ENCODE data around the gene COL6A5.
"Not testable (repeated sequence)": the region's sequence is repeated elsewhere in the genome, so short reads cannot be mapped to it uniquely, and the experiment has no call there.

COL6A5 gene

DNA sequence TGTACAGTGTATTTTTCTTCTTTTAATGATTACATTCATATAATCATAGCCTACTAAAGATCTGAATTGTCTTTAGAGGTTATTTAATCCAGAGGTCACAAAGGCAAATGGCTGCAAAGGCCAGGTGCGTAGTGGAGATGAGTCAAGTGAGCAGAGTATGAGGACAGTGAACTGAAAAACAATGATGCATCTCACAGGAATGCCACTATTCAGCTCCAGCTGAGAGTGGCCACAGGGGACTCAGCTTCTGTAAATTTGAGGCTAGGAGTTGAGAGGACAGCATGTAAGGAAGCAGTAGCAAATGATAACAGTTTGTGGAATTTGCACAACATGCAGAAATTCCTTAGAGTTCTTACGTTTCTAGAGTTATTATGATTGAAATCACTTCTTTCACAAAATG, 50.4 kb downstream of the COL6A5 start:
- no peak overlapping the region for H3K4me3 ChIP-seq (replicated peaks; ENCODE audit: low read depth, low read length)
- H3K36me3 ChIP-seq (ENCODE audit: control insufficient read depth, insufficient read depth, low read length) = no peaks in the 10 kb centered on the region
- TF ChIP-seq, protein P1, sequence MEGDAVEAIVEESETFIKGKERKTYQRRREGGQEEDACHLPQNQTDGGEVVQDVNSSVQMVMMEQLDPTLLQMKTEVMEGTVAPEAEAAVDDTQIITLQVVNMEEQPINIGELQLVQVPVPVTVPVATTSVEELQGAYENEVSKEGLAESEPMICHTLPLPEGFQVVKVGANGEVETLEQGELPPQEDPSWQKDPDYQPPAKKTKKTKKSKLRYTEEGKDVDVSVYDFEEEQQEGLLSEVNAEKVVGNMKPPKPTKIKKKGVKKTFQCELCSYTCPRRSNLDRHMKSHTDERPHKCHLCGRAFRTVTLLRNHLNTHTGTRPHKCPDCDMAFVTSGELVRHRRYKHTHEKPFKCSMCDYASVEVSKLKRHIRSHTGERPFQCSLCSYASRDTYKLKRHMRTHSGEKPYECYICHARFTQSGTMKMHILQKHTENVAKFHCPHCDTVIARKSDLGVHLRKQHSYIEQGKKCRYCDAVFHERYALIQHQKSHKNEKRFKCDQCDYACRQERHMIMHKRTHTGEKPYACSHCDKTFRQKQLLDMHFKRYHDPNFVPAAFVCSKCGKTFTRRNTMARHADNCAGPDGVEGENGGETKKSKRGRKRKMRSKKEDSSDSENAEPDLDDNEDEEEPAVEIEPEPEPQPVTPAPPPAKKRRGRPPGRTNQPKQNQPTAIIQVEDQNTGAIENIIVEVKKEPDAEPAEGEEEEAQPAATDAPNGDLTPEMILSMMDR (IDR thresholded peaks at IDR 0.05; ENCODE audit: insufficient read depth, low read length, poor library complexity, severe bottlenecking) = no peak
- DNase-seq (ENCODE audit: extremely low read depth, insufficient read length) = no peak
- peaks cover 2% of the 10 kb centered on the region for H3K27me3 ChIP-seq (replicated peaks; ENCODE audit: control insufficient read depth, insufficient read depth, low read length)

DNA sequence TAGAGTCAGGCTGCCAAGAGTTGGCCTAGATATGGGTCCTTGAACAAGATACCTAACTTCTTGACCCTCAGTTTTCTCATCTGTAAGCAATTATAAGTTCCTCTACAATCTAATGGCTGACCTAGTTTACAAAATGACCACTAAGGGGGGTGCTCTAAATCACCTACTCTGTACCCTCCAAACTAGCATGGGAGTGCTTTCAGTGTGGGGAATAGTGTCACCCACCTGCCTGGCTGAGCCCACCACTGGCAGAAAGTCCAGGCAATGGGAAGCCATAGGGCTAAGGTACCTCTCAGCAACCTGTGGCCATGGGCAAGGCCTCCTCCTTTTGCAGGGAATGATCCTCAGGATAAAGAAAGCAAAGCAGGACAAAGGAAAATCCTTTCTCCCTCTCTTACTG, 58.9 kb downstream of the COL6A5 start:
- TF ChIP-seq, protein P1 (IDR thresholded peaks at IDR 0.05; ENCODE audit: insufficient read depth, low read length, poor library complexity, severe bottlenecking) = no peak
- no peaks in the 10 kb centered on the region for H3K36me3 ChIP-seq (ENCODE audit: control insufficient read depth, insufficient read depth, low read length)
- no peak for DNase-seq (ENCODE audit: extremely low read depth, insufficient read length)
- H3K27me3 ChIP-seq (replicated peaks; ENCODE audit: control insufficient read depth, insufficient read depth, low read length) = no peaks in the 10 kb centered on the region
- no peak overlapping the region for H3K4me3 ChIP-seq (replicated peaks; ENCODE audit: low read depth, low read length)

DNA sequence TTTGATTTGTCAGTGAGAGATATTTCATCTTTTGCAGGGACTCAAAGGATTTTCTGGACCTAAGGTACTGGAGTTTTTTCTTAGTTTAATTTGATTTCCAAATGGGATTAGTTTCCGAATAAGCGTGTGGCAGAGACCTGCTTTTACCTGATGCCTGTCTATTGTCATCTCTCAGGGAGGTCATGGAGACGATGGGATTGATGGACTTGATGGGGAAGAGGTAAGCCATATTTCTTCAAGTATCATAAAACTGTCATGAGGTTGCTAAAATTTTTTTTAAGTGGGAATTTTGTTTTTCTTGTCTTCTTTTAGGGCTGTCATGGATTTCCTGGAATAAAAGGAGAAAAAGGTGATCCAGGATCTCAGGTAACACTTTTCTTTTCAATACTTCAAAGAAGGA, 60.5 kb downstream of the COL6A5 start:
- Histone ChIP-seq H3K27me3 (replicated peaks; ENCODE audit: control insufficient read depth, insufficient read depth, low read length) (no peaks in the 10 kb centered on the region), H3K4me3 (replicated peaks; ENCODE audit: low read depth, low read length) (no peak overlapping the region), H3K36me3 (ENCODE audit: control insufficient read depth, insufficient read depth, low read length) (no peaks in the 10 kb centered on the region)
- no peak for DNase-seq (ENCODE audit: extremely low read depth, insufficient read length)
- TF ChIP-seq, protein P1 (IDR thresholded peaks at IDR 0.05; ENCODE audit: insufficient read depth, low read length, poor library complexity, severe bottlenecking) = no peak

DNA sequence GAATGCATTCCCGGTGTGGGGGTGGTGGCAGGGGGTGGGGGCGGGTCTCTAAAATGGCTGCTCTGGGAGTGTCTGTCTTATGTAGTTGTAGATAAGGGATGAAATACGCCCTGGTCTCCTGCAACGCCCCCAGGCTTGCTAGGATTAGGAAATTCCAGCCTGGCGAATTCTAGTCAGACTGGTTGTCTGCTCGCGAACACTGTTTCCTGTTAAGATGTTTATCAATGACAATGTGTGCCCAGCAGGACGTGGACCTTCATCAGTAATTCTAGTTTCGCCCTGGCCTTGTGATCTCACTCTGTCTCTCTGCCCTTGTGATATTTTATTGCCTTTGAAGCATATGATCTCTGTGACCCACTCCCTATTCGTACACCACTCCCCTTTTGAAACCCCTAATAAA, 62.8 kb downstream of the COL6A5 start:
- not testable (repeated sequence) for DNase-seq (ENCODE audit: extremely low read depth, insufficient read length); H3K27me3 ChIP-seq (replicated peaks; ENCODE audit: control insufficient read depth, insufficient read depth, low read length); H3K4me3 ChIP-seq (replicated peaks; ENCODE audit: low read depth, low read length); H3K36me3 ChIP-seq (ENCODE audit: control insufficient read depth, insufficient read depth, low read length)

DNA sequence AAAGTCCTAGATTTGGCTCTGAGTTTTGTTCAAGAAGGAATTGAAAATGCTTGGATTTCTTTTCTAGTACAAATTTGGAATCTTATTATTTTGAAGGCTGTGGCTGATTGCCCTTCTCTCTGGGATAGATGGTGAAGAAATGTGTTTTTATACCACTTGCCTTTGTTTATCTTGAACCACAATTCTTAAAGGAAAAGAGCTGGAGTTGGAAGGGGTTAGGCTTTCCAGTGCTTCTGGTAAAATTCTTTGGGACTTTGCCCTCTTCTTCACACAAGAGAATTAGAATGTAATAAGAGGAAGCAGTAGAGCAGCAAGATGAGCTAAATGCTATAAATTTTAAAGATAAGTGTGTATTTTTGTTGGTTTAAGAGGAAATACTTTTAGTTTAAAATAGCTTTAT, 65.8 kb downstream of the COL6A5 start:
- no peaks in the 10 kb centered on the region for H3K27me3 ChIP-seq (replicated peaks; ENCODE audit: control insufficient read depth, insufficient read depth, low read length)
- H3K4me3 ChIP-seq (replicated peaks; ENCODE audit: low read depth, low read length) = no peak overlapping the region
- TF ChIP-seq, protein P1 (IDR thresholded peaks at IDR 0.05; ENCODE audit: insufficient read depth, low read length, poor library complexity, severe bottlenecking) = no peak
- H3K36me3 ChIP-seq (ENCODE audit: control insufficient read depth, insufficient read depth, low read length) = no peaks in the 10 kb centered on the region
- no peak for DNase-seq (ENCODE audit: extremely low read depth, insufficient read length)

DNA sequence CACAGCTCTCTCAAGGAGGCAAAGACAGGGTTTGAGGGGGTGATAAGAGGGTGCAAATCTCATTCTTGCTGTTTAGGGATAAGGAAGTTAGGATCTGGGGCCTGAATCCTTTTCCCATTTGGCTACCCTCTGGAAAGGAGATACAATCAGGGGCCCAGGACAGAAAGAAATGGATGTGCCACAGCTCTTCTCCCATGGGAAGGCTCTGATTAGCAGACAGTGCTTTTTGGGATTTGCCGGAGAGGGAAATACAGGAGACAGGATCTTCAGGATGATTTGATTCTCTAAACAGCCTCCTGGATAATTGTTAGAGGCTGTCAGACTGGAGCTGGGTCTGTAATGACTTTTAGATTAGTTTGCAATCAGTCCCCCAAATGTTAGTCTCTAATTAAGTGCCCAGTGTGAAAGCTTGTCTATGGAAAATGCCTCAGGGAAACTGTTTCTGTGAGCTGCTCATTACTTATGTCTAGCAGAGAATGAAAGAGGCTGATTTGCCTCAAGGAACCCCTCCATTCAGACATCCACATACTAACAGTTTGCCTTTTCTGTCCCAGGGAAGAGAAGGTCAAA, 67.6 kb downstream of the COL6A5 start:
- TF ChIP-seq, protein P1 (IDR thresholded peaks at IDR 0.05; ENCODE audit: insufficient read depth, low read length, poor library complexity, severe bottlenecking) = no peak
- H3K36me3 ChIP-seq (ENCODE audit: control insufficient read depth, insufficient read depth, low read length) = no peaks in the 10 kb centered on the region
- no peaks in the 10 kb centered on the region for H3K27me3 ChIP-seq (replicated peaks; ENCODE audit: control insufficient read depth, insufficient read depth, low read length)
- DNase-seq (ENCODE audit: extremely low read depth, insufficient read length) = no peak
- no peak overlapping the region for H3K4me3 ChIP-seq (replicated peaks; ENCODE audit: low read depth, low read length)
